HepG2 (cell line): ENCODE results near the gene KLF11. TPM values are rescaled to one million over a fixed set of nuclear protein-coding genes. Genes with fewer than 3 reads are reported as not detected.

Source experiments
- ATAD3A ChIP-seq: sonication (generic); formaldehyde crosslinking; IDR thresholded peaks from 2 replicates; pipeline ENCODE4 v1.4.0; 2020; ENCODE audit warnings: missing genetic modification reagents
- ATF4 ChIP-seq, 2 experiments: fragments of 450-650 bp in 1 of 2; sonication (generic) in 1 of 2; formaldehyde crosslinking; IDR thresholded peaks; 2 replicates each; pipeline versions ENCODE4 v1.5.0 to v1.8.0; 2020 to 2022; ENCODE audit warnings: mild to moderate bottlenecking in 1 of 2, missing genetic modification reagents in 1 of 2
- CC2D1A ChIP-seq: sonication (generic); formaldehyde crosslinking; IDR thresholded peaks from 2 replicates; pipeline ENCODE4 v1.8.1; 2023; ENCODE audit warnings: mild to moderate bottlenecking, missing genetic modification reagents
- CENPBD1 ChIP-seq: sonication (generic); formaldehyde crosslinking; IDR thresholded peaks from 2 replicates; pipeline ENCODE4 v1.8.0; 2022; ENCODE audit warnings: missing genetic modification reagents, low read depth, mild to moderate bottlenecking, borderline replicate concordance
- CREM ChIP-seq, 2 experiments: sonication (generic) in 1 of 2; formaldehyde crosslinking in 1 of 2; IDR thresholded peaks; 2 replicates each; pipeline versions ENCODE4 v1.4.0 to v1.6.1; 2016 to 2020; ENCODE audit warnings: antibody characterized with exemption in 1 of 2, mild to moderate bottlenecking in 1 of 2, missing genetic modification reagents in 1 of 2
- FOXM1 ChIP-seq: sonication (generic); formaldehyde crosslinking; IDR thresholded peaks from 2 replicates; pipeline ENCODE4 v1.5.0; 2020; ENCODE audit warnings: missing genetic modification reagents
- HNRNPH1 ChIP-seq: fragments of 200-400 bp; formaldehyde crosslinking; optimal IDR thresholded peaks from 2 replicates; pipeline ENCODE3; 2017; ENCODE audit warnings: mild to moderate bottlenecking, low read depth, low read length
- KAT7 ChIP-seq: IDR thresholded peaks from 2 replicates; pipeline ENCODE4 v1.6.1; 2018; ENCODE audit warnings: borderline replicate concordance, missing compliant biosample characterization
- MEF2D ChIP-seq: sonication (generic); formaldehyde crosslinking; IDR thresholded peaks from 2 replicates; pipeline ENCODE4 v1.5.1; 2020; ENCODE audit warnings: mild to moderate bottlenecking, missing genetic modification reagents
- MTF2 ChIP-seq: sonication (generic); formaldehyde crosslinking; IDR thresholded peaks from 2 replicates; pipeline ENCODE4 v1.5.0; 2020; ENCODE audit warnings: missing genetic modification reagents, borderline replicate concordance
- PHB2 ChIP-seq: fragments of 450-650 bp; IDR thresholded peaks from 2 replicates; pipeline ENCODE4 v1.6.1; 2018; ENCODE audit not compliant: partially characterized antibody
- RARG ChIP-seq: sonication (generic); formaldehyde crosslinking; IDR thresholded peaks from 2 replicates; pipeline ENCODE4 v1.4.0; 2020; ENCODE audit warnings: low read depth, mild to moderate bottlenecking, missing genetic modification reagents
- SNAPC2 ChIP-seq: sonication (generic); formaldehyde crosslinking; IDR thresholded peaks from 2 replicates; pipeline ENCODE4 v1.8.1; 2022; ENCODE audit warnings: mild to moderate bottlenecking, missing genetic modification reagents
- SOX6 ChIP-seq, 2 experiments: fragments of 450-650 bp in 1 of 2; sonication (generic) in 1 of 2; formaldehyde crosslinking in 1 of 2; IDR thresholded peaks; 2 replicates each; pipeline versions ENCODE4 v1.4.0 to v1.6.1; 2017 to 2020; ENCODE audit warnings: antibody characterized with exemption in 1 of 2, mild to moderate bottlenecking in 1 of 2, missing genetic modification reagents in 1 of 2
- SRSF9 ChIP-seq: fragments of 200-400 bp; formaldehyde crosslinking; IDR thresholded peaks from 2 replicates; pipeline ENCODE4 v1.6.1; 2018; ENCODE audit warnings: borderline replicate concordance, mild to moderate bottlenecking, low read depth, low read length; ENCODE audit not compliant: insufficient read depth, poor library complexity, severe bottlenecking
- SSRP1 ChIP-seq: IDR thresholded peaks from 2 replicates; pipeline ENCODE4 v1.6.1; 2016; ENCODE audit warnings: control low read depth
- TEAD2 ChIP-seq: sonication (generic); formaldehyde crosslinking; IDR thresholded peaks from 2 replicates; pipeline ENCODE4 v1.9.0; 2021; ENCODE audit warnings: missing genetic modification reagents
- TEF ChIP-seq: sonication (generic); formaldehyde crosslinking; IDR thresholded peaks from 2 replicates; pipeline ENCODE4 v1.5.0; 2020; ENCODE audit warnings: missing genetic modification reagents
- ZKSCAN8 ChIP-seq: IDR thresholded peaks from 2 replicates; pipeline ENCODE4 v1.6.1; 2016; ENCODE audit warnings: borderline replicate concordance, missing genetic modification reagents, missing compliant biosample characterization
- ZNF496 ChIP-seq: sonication (generic); formaldehyde crosslinking; IDR thresholded peaks from 2 replicates; pipeline ENCODE4 v1.8.1; 2023; ENCODE audit warnings: mild to moderate bottlenecking, moderate library complexity, missing genetic modification reagents; ENCODE audit not compliant: insufficient replicate concordance
- ZNF501 ChIP-seq: sonication (generic); formaldehyde crosslinking; IDR thresholded peaks from 2 replicates; pipeline ENCODE4 v1.5.1; 2020; ENCODE audit warnings: mild to moderate bottlenecking, moderate library complexity, missing genetic modification reagents
- ZNF547 ChIP-seq: sonication (generic); formaldehyde crosslinking; IDR thresholded peaks from 2 replicates; pipeline ENCODE4 v1.5.1; 2020; ENCODE audit warnings: mild to moderate bottlenecking, missing genetic modification reagents
- ZNF556 ChIP-seq: sonication (generic); formaldehyde crosslinking; IDR thresholded peaks from 2 replicates; pipeline ENCODE4 v1.4.0; 2020; ENCODE audit warnings: mild to moderate bottlenecking, missing genetic modification reagents, borderline replicate concordance
- ZNF562 ChIP-seq: sonication (generic); formaldehyde crosslinking; IDR thresholded peaks from 2 replicates; pipeline ENCODE4 v1.8.0; 2022; ENCODE audit warnings: missing genetic modification reagents, borderline replicate concordance
- ZNF704 ChIP-seq: sonication (generic); formaldehyde crosslinking; IDR thresholded peaks from 2 replicates; pipeline ENCODE4 v1.8.1; 2023; ENCODE audit warnings: mild to moderate bottlenecking, inconsistent platforms, moderate library complexity, missing genetic modification reagents, borderline replicate concordance
- ZNF746 ChIP-seq: sonication (generic); formaldehyde crosslinking; IDR thresholded peaks from 2 replicates; pipeline ENCODE4 v1.8.0; 2022; ENCODE audit warnings: mild to moderate bottlenecking, missing genetic modification reagents
- ZNF761 ChIP-seq: sonication (generic); formaldehyde crosslinking; conservative IDR thresholded peaks from 2 replicates; pipeline ENCODE4 v1.4.0; 2020; ENCODE audit warnings: mild to moderate bottlenecking, missing genetic modification reagents
- polyA plus RNA-seq, 8 experiments: library from polyadenylated mRNA; depleted of rRNA in 3 of 8; stranded (reverse) in 7 of 8; unstranded in 1 of 8; fragments of >200 nt; fragmentation: Illumina TruSeq in 4 of 8; extraction: Trizol in 4 of 8; gene quantifications; 2 replicates each; pipeline versions ENCODE4 v1.2.1 to v1.2.3, GENCODE V29; 2011 to 2016; ENCODE audit warnings: low read depth in 4 of 8, missing spikeins in 1 of 8, mixed read lengths in 1 of 8; ENCODE audit not compliant: insufficient read depth in 1 of 8
- total RNA-seq, 5 experiments: library from RNA; depleted of rRNA; stranded (reverse); fragments of >200 nt; fragmentation: Illumina TruSeq; extraction: Trizol; gene quantifications; 2 replicates each; pipeline ENCODE4 v1.2.3, GENCODE V29; 2016; ENCODE audit warnings: low read depth in 1 of 5

The KLF11 gene
- total and polyA plus RNA-seq, 2 of the 13 experiments (the other 11 are each of a cell fraction or from before 2014, with no cell fraction given) = 2.5 to 11.8 TPM

- TF ChIP-seq KAT7 (CRISPR knock-in tag) = no peak
- TF ChIP-seq HNRNPH1 = no peak
- TF ChIP-seq SNAPC2 (CRISPR knock-in tag) = no peak
- no peak for TF ChIP-seq RARG (CRISPR knock-in tag)
- TF ChIP-seq ZNF496 (CRISPR knock-in tag) = no peak
- TF ChIP-seq TEF (CRISPR knock-in tag) = no peak
- TF ChIP-seq SRSF9 = no peak
- no peak for TF ChIP-seq ATAD3A (CRISPR knock-in tag)
- TF ChIP-seq MEF2D (CRISPR knock-in tag) = no peak
- TF ChIP-seq ZNF562 (CRISPR knock-in tag) = no peak
- TF ChIP-seq SOX6 (IDR thresholded peaks at IDR 0.05) = no peak
- 0 out of 2 replicates have a peak, but pooled peaks have one; percentile 17 for TF ChIP-seq SOX6 (CRISPR knock-in tag; IDR thresholded peaks at IDR 0.05)
- TF ChIP-seq MTF2 (CRISPR knock-in tag) = peak; percentile 77; the same call in 1 of the 2 replicates
- no peak for TF ChIP-seq ZNF704 (CRISPR knock-in tag)
- no peak for TF ChIP-seq TEAD2 (CRISPR knock-in tag)
- no peak for TF ChIP-seq SSRP1
- no peak for TF ChIP-seq CREM (IDR thresholded peaks at IDR 0.05)
- TF ChIP-seq CREM (CRISPR knock-in tag; IDR thresholded peaks at IDR 0.05) = no peak
- no peak for TF ChIP-seq CC2D1A (CRISPR knock-in tag)
- no peak for TF ChIP-seq ATF4 (CRISPR knock-in tag; IDR thresholded peaks at IDR 0.05)
- TF ChIP-seq ZNF746 (CRISPR knock-in tag) = no peak
- TF ChIP-seq ZNF761 (CRISPR knock-in tag) = no peak
- TF ChIP-seq ZNF501 (CRISPR knock-in tag) = no peak
- TF ChIP-seq CENPBD1 (CRISPR knock-in tag) = no peak
- TF ChIP-seq ZKSCAN8 = no peak
- TF ChIP-seq FOXM1 = no peak
- TF ChIP-seq ZNF547 (CRISPR knock-in tag) = 0 out of 2 replicates have a peak, but pooled peaks have one; percentile 65
- TF ChIP-seq ZNF556 (CRISPR knock-in tag) = 0 out of 2 replicates have a peak, but pooled peaks have one; percentile 65
- no peak for TF ChIP-seq PHB2
These were observed 29.5 kb downstream of the KLF11 start (continued) for GRCh38 chr2:10072656-10073480.
